Neural progenitor cell (in vitro differentiated cells): ENCODE data around the gene PTPRC. TPM values are rescaled to one million over a fixed set of nuclear protein-coding genes. Genes with fewer than 3 reads are reported as not detected.
A peak's percentile ranks its signal among the peaks of the same experiment; 100 is the strongest.

Experiments used
- DNase-seq: peaks from one replicate; pipeline ENCODE4 v3.0.0-alpha.2; 2016; ENCODE audit warnings: low spot score
- H2AFZ ChIP-seq: fragments of 200-600 bp; sonication (generic); replicated peaks from 2 replicates; pipeline ENCODE4 v1.6.1; 2016; ENCODE audit warnings: antibody characterized with exemption
- H3F3A ChIP-seq: fragments of 200-600 bp; sonication (generic); 2 replicates; pipeline ENCODE4 v1.6.1; 2016; ENCODE audit warnings: antibody characterized with exemption, low read depth
- H3K27ac ChIP-seq: fragments of 200-600 bp; sonication (generic); 2 replicates; pipeline ENCODE4 v1.5.1; 2016; ENCODE audit warnings: mild to moderate bottlenecking
- H3K27me3 ChIP-seq: fragments of 200-600 bp; sonication (generic); 2 replicates; pipeline ENCODE4 v1.6.1; 2016; ENCODE audit warnings: mild to moderate bottlenecking, moderate library complexity
- H3K36me3 ChIP-seq: fragments of 200-600 bp; sonication (generic); 2 replicates; pipeline ENCODE4 v1.5.1; 2016
- H3K4me1 ChIP-seq: fragments of 200-600 bp; sonication (generic); 2 replicates; pipeline ENCODE4 v1.6.1; 2016; ENCODE audit warnings: mixed run types
- H3K4me2 ChIP-seq: fragments of 200-600 bp; sonication (generic); 2 replicates; pipeline ENCODE4 v1.6.1; 2016
- H3K4me3 ChIP-seq: fragments of 200-600 bp; sonication (generic); 2 replicates; pipeline ENCODE4 v1.5.1; 2016
- H3K79me2 ChIP-seq: fragments of 200-600 bp; sonication (generic); 2 replicates; pipeline ENCODE4 v1.6.1; 2016; ENCODE audit warnings: low read depth
- H3K9ac ChIP-seq: fragments of 200-600 bp; sonication (generic); 2 replicates; pipeline ENCODE4 v1.6.1; 2016
- H3K9me3 ChIP-seq: fragments of 200-600 bp; sonication (generic); 2 replicates; pipeline ENCODE4 v1.5.1; 2016; ENCODE audit warnings: low read depth
- H4K20me1 ChIP-seq: fragments of 200-600 bp; sonication (generic); 2 replicates; pipeline ENCODE4 v1.6.1; 2016; ENCODE audit warnings: low read depth
- H3K27ac Mint-ChIP-seq: 3 replicates; pipeline ENCODE4 v1.8.0; 2021; ENCODE audit warnings: mixed read lengths
- H3K27me3 Mint-ChIP-seq: 2 replicates; pipeline ENCODE4 v1.8.0; 2022; ENCODE audit warnings: low read depth, mild to moderate bottlenecking, inconsistent platforms, moderate library complexity, mixed read lengths; ENCODE audit not compliant: insufficient read depth
- H3K36me3 Mint-ChIP-seq: 3 replicates; pipeline ENCODE4 v1.8.0; 2021; ENCODE audit warnings: mixed read lengths
- H3K4me1 Mint-ChIP-seq: 3 replicates; pipeline ENCODE4 v1.8.0; 2021; ENCODE audit warnings: mixed read lengths
- H3K4me3 Mint-ChIP-seq: 3 replicates; pipeline ENCODE4 v1.8.0; 2021; ENCODE audit warnings: mild to moderate bottlenecking, moderate library complexity, mixed read lengths
- H3K9me3 Mint-ChIP-seq: 3 replicates; pipeline ENCODE4 v1.8.0; 2020; ENCODE audit warnings: mixed read lengths
- CTCF ChIP-seq: fragments of 200-600 bp; sonication (generic); IDR thresholded peaks from 2 replicates; pipeline ENCODE4 v1.5.1; 2017; ENCODE audit warnings: antibody characterized with exemption, mild to moderate bottlenecking
- EZH2 ChIP-seq: fragments of 200-600 bp; sonication (generic); IDR thresholded peaks from 2 replicates; pipeline ENCODE4 v1.6.1; 2017; ENCODE audit warnings: antibody characterized with exemption, mild to moderate bottlenecking, moderate library complexity
- EZH2phosphoT487 ChIP-seq: fragments of 200-600 bp; sonication (generic); IDR thresholded peaks from 2 replicates; pipeline ENCODE4 v1.6.1; 2017; ENCODE audit warnings: antibody characterized with exemption
- total RNA-seq: library from RNA; depleted of rRNA; stranded (reverse); fragments of >200 nt; gene quantifications from 2 replicates; pipeline ENCODE4 v1.2.3, GENCODE V29; 2015; ENCODE audit warnings: low replicate concordance

Gene PTPRC
- total RNA-seq, 1 donor from 2014 or later: not detected

- peak overlapping the region; percentile 77 for H3K27ac ChIP-seq
- peaks cover 3% of the 10 kb centered on the region for H3F3A ChIP-seq
- no peak for TF ChIP-seq EZH2phosphoT487
- no peak for TF ChIP-seq CTCF
- no peak for TF ChIP-seq EZH2
- no peak overlapping the region for H3K9ac ChIP-seq
- H2AFZ ChIP-seq: peak overlapping the region; percentile 98
- H3K4me1 ChIP-seq: peaks cover 25% of the 10 kb centered on the region
- peak overlapping the region; percentile 100 for H3K27ac Mint-ChIP-seq
- H4K20me1 ChIP-seq: no peaks in the 10 kb centered on the region
- peak overlapping the region; percentile 79 for H3K4me3 Mint-ChIP-seq
- peak overlapping the region; percentile 64 for H3K4me2 ChIP-seq
- H3K27me3 Mint-ChIP-seq: peaks cover 2% of the 10 kb centered on the region
- H3K36me3 ChIP-seq: no peaks in the 10 kb centered on the region
- peaks cover 2% of the 10 kb centered on the region for H3K36me3 Mint-ChIP-seq
- no peaks in the 10 kb centered on the region for H3K9me3 ChIP-seq
- no peaks in the 10 kb centered on the region for H3K79me2 ChIP-seq
- no peaks in the 10 kb centered on the region for H3K9me3 Mint-ChIP-seq
- no peaks in the 10 kb centered on the region for H3K27me3 ChIP-seq
- peak; percentile 38 for DNase-seq
- H3K4me3 ChIP-seq: no peak overlapping the region
- H3K4me1 Mint-ChIP-seq: peaks cover 62% of the 10 kb centered on the region
These were observed 43.3 kb downstream of the PTPRC start for GRCh38 chr1:198681831-198682759.

- Histone ChIP-seq H3K4me2 (peak overlapping the region; percentile 64), H3F3A (peaks cover 3% of the 10 kb centered on the region), H3K79me2 (no peaks in the 10 kb centered on the region), H3K4me3 (no peak overlapping the region), H3K27ac (no peak overlapping the region), H4K20me1 (no peaks in the 10 kb centered on the region), H3K27me3 (no peaks in the 10 kb centered on the region), H3K36me3 (no peaks in the 10 kb centered on the region), H3K9ac (no peak overlapping the region), H2AFZ (peak overlapping the region; percentile 98), H3K4me1 (peaks cover 25% of the 10 kb centered on the region), H3K9me3 (no peaks in the 10 kb centered on the region)
- H3K27ac Mint-ChIP-seq: peak overlapping the region; percentile 100
- no peak for DNase-seq
- H3K4me1 Mint-ChIP-seq: peaks cover 55% of the 10 kb centered on the region
- no peaks in the 10 kb centered on the region for H3K9me3 Mint-ChIP-seq
- peaks cover 2% of the 10 kb centered on the region for H3K27me3 Mint-ChIP-seq
- H3K36me3 Mint-ChIP-seq: peaks cover 2% of the 10 kb centered on the region
- TF ChIP-seq EZH2phosphoT487 (no peak), EZH2 (no peak), CTCF (no peak)
- peak overlapping the region; percentile 33 for H3K4me3 Mint-ChIP-seq
These were observed 44.0 kb downstream of the PTPRC start for GRCh38 chr1:198682850-198683249.

GRCh38 chr1:198683449-198683848 is 44.6 kb downstream of the PTPRC start:
- Histone ChIP-seq H3K27me3 (no peaks in the 10 kb centered on the region), H3K4me3 (no peak overlapping the region), H2AFZ (no peak overlapping the region), H4K20me1 (no peaks in the 10 kb centered on the region), H3K27ac (no peak overlapping the region), H3K4me1 (peaks cover 21% of the 10 kb centered on the region), H3K79me2 (no peaks in the 10 kb centered on the region), H3K9ac (no peak overlapping the region), H3K9me3 (no peaks in the 10 kb centered on the region), H3K36me3 (no peaks in the 10 kb centered on the region), H3K4me2 (no peak overlapping the region), H3F3A (peaks cover 3% of the 10 kb centered on the region)
- Mint-ChIP-seq H3K4me3 (no peak overlapping the region), H3K27ac (peak overlapping the region; percentile 73), H3K9me3 (no peaks in the 10 kb centered on the region), H3K36me3 (peaks cover 2% of the 10 kb centered on the region), H3K27me3 (peaks cover 2% of the 10 kb centered on the region), H3K4me1 (peaks cover 49% of the 10 kb centered on the region)
- no peak for TF ChIP-seq EZH2
- no peak for TF ChIP-seq CTCF
- TF ChIP-seq EZH2phosphoT487: no peak
- DNase-seq: no peak
